ENCODE measurements around the gene KCNA3.

DNA sequence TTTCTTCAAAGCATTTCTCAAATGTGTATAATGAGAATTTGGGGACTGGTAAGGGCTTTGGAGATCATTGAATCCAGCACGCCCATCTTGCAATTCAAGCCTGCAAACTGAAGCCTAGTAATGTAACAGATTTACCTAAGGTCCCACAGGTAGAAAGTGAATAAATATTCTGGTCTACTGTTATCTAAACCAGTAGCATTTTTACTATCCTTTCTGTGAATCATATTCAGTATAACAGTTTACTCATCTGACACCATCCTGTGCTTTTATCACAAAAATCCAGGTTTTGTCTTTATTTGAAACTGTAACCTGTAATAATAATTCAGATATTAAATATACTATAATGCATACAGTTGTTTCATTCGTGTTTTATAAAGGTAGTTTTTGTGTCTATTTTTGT lies 17.4 kb downstream of the KCNA3 start:
- TF ChIP-seq EP300 (IDR thresholded peaks at IDR 0.05) = no peak
- TF ChIP-seq, protein P1, sequence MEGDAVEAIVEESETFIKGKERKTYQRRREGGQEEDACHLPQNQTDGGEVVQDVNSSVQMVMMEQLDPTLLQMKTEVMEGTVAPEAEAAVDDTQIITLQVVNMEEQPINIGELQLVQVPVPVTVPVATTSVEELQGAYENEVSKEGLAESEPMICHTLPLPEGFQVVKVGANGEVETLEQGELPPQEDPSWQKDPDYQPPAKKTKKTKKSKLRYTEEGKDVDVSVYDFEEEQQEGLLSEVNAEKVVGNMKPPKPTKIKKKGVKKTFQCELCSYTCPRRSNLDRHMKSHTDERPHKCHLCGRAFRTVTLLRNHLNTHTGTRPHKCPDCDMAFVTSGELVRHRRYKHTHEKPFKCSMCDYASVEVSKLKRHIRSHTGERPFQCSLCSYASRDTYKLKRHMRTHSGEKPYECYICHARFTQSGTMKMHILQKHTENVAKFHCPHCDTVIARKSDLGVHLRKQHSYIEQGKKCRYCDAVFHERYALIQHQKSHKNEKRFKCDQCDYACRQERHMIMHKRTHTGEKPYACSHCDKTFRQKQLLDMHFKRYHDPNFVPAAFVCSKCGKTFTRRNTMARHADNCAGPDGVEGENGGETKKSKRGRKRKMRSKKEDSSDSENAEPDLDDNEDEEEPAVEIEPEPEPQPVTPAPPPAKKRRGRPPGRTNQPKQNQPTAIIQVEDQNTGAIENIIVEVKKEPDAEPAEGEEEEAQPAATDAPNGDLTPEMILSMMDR (IDR thresholded peaks at IDR 0.05) = no peak

Data from stomach (tissue), 4 donors.